ENCODE data around the gene NTM. TPM values are rescaled to one million over a fixed set of nuclear protein-coding genes. Genes with fewer than 3 reads are reported as not detected.

The NTM gene
- total RNA-seq, 1 experiment from 2014 or later, result 9.9 TPM

GRCh38 chr11:131827430-131827829 is 457.0 kb downstream of the NTM start:
- H3K27ac Mint-ChIP-seq, result no peak overlapping the region
- H3K18ac ChIP-seq (ENCODE audit: insufficient read length, low read depth, low read length), result no peak overlapping the region
- no peaks in the 10 kb centered on the region for H3K9me3 ChIP-seq (ENCODE audit: control insufficient read depth, low read depth, low read length)
- WGBS (ENCODE audit: extremely low coverage, insufficient read length, low lambda C conversion rate), result no CpG with 5 or more reads among the region's 1 CpG
- H2AFZ ChIP-seq (ENCODE audit: low read length), result no peak overlapping the region
- no peak overlapping the region for H4K5ac ChIP-seq (ENCODE audit: insufficient read length, low read depth, low read length)
- no peak overlapping the region for H2BK20ac ChIP-seq (ENCODE audit: low read depth, low read length, poor library complexity, severe bottlenecking)
- H3K14ac ChIP-seq (ENCODE audit: insufficient read depth, low read length), result no peak overlapping the region
- no peaks in the 10 kb centered on the region for H3K79me2 ChIP-seq (ENCODE audit: insufficient read depth, low read length)
- no peak overlapping the region for H3T11ph ChIP-seq (ENCODE audit: low read length)
- H4K8ac ChIP-seq (replicated peaks; ENCODE audit: insufficient read length, low read depth, low read length), result no peak overlapping the region
- peaks cover 13 to 15% of the 10 kb centered on the region in 2 experiments for H3K4me1 Mint-ChIP-seq
- no peaks in the 10 kb centered on the region for H3K36me3 Mint-ChIP-seq (ENCODE audit: insufficient read depth in 1 of 3, low read depth in 3 of 3)
- no peaks in the 10 kb centered on the region for H4K20me1 ChIP-seq (ENCODE audit: control insufficient read depth, insufficient read depth, insufficient read length)
- H3K56ac ChIP-seq (ENCODE audit: insufficient read length, low read depth, low read length), result no peak overlapping the region
- no peaks in the 10 kb centered on the region for H3K4me1 ChIP-seq (ENCODE audit: insufficient read depth, low read length)
- DNase-seq, result no peak
- H2BK5ac ChIP-seq (ENCODE audit: insufficient read length, low read length), result no peak overlapping the region
- H3K27me3 Mint-ChIP-seq (ENCODE audit: low read depth), result peaks cover 3% of the 10 kb centered on the region; the same call in 1 of the 2 replicates
- H2AK5ac ChIP-seq (ENCODE audit: insufficient read length, low read length), result no peak overlapping the region
- no peak for TF ChIP-seq CTCF (conservative IDR thresholded peaks at IDR 0.05)
- H2BK120ac ChIP-seq (ENCODE audit: low read depth, low read length, poor library complexity, severe bottlenecking), result no peak overlapping the region
- no peaks in the 10 kb centered on the region for H3K27me3 ChIP-seq (ENCODE audit: insufficient read depth, low read length)
- no peaks in the 10 kb centered on the region for H3K9me3 Mint-ChIP-seq
- no peaks in the 10 kb centered on the region for H3K23me2 ChIP-seq (ENCODE audit: insufficient read length, low read depth, low read length, poor library complexity, severe bottlenecking)
- H3K4ac ChIP-seq (ENCODE audit: low read depth, low read length), result no peak overlapping the region
- H2BK15ac ChIP-seq (ENCODE audit: low read depth, low read length), result no peak overlapping the region
- H3K4me2 ChIP-seq (ENCODE audit: insufficient read depth, insufficient read length, low read length), result no peak overlapping the region
- no peak overlapping the region for H3K27ac ChIP-seq (ENCODE audit: insufficient read length, low read depth, low read length)
- no peak overlapping the region for H4K91ac ChIP-seq (ENCODE audit: insufficient read length, low read depth, low read length)
- no peak overlapping the region for H2BK12ac ChIP-seq (ENCODE audit: insufficient read length, low read depth, low read length)
- H3K79me1 ChIP-seq (ENCODE audit: insufficient read depth, low read depth, low read length, poor library complexity, severe bottlenecking), result no peaks in the 10 kb centered on the region
- no peak overlapping the region for H3K9ac ChIP-seq (ENCODE audit: extremely low read depth, insufficient read length, low read length)
- H3K23ac ChIP-seq (ENCODE audit: insufficient read length, low read depth, low read length), result no peak overlapping the region
- H3K4me3 Mint-ChIP-seq, result no peak overlapping the region
